GM21576 (cell line): ENCODE results near the gene TBXAS1.

ENCODE experiments used
- ATAC-seq: cut with Tn5 transposase; IDR thresholded peaks from one replicate; pipeline ENCODE4 v1.9.1; 2021; ENCODE audit warnings: mild to moderate bottlenecking, moderate library complexity; ENCODE audit not compliant: unreplicated experiment

Gene TBXAS1

GRCh38 chr7:139829025-139829774 is at the start of gene TBXAS1:
Gene TBXAS1 (plus strand): TSS chr7:139829264. CDS start chr7:139829391, 127 bp downstream.
- ATAC-seq, result peak; percentile 41

- ATAC-seq, result no peak
Observed at GRCh38 chr7:139782932-139783331, 46.1 kb upstream of the TBXAS1 start.

- no peak for ATAC-seq
Observed at GRCh38 chr7:139783647-139784385, 45.2 kb upstream of the TBXAS1 start.

- no peak for ATAC-seq
Observed at GRCh38 chr7:139784648-139785047, 44.4 kb upstream of the TBXAS1 start.

- no peak for ATAC-seq
Observed at GRCh38 chr7:139791316-139791715, 37.7 kb upstream of the TBXAS1 start.

GRCh38 chr7:139797607-139798006 is 31.5 kb upstream of the TBXAS1 start:
- no peak for ATAC-seq

GRCh38 chr7:139798221-139798620 is 30.8 kb upstream of the TBXAS1 start:
- ATAC-seq, result peak; percentile 93

- ATAC-seq, result no peak
Observed at GRCh38 chr7:139798892-139799291, 30.2 kb upstream of the TBXAS1 start.

GRCh38 chr7:139799586-139799985 is 29.5 kb upstream of the TBXAS1 start:
- no peak for ATAC-seq

GRCh38 chr7:139804571-139804970 is 24.5 kb upstream of the TBXAS1 start:
- no peak for ATAC-seq

GRCh38 chr7:139807009-139807408 is 22.1 kb upstream of the TBXAS1 start:
- ATAC-seq, result no peak

- no peak for ATAC-seq
Observed at GRCh38 chr7:139808427-139808826, 20.6 kb upstream of the TBXAS1 start.

- ATAC-seq, result no peak
Observed at GRCh38 chr7:139808846-139809442, 20.1 kb upstream of the TBXAS1 start.

- no peak for ATAC-seq
Observed at GRCh38 chr7:139811066-139811465, 18.0 kb upstream of the TBXAS1 start.

- ATAC-seq, result no peak
Observed at GRCh38 chr7:139813151-139813550, 15.9 kb upstream of the TBXAS1 start.

- ATAC-seq, result no peak
Observed at GRCh38 chr7:139813689-139814088, 15.4 kb upstream of the TBXAS1 start.

- ATAC-seq, result no peak
Observed at GRCh38 chr7:139817249-139817648, 11.8 kb upstream of the TBXAS1 start.

GRCh38 chr7:139820089-139820488 is 9.0 kb upstream of the TBXAS1 start:
- no peak for ATAC-seq

GRCh38 chr7:139821349-139822105 is 7.5 kb upstream of the TBXAS1 start:
- no peak for ATAC-seq

- no peak for ATAC-seq
Observed at GRCh38 chr7:139822855-139823254, 6.2 kb upstream of the TBXAS1 start.

GRCh38 chr7:139823959-139824521 is 5.0 kb upstream of the TBXAS1 start:
- ATAC-seq, result no peak
